AG09319 (cell line): ENCODE data around the gene ANKRD37.

Experiments
- DNase-seq: peaks from one replicate; pipeline ENCODE4 v3.0.0-alpha.2; 2010; ENCODE audit warnings: low read depth; ENCODE audit errors: extremely low read depth
- CTCF ChIP-seq: IDR thresholded peaks from 2 replicates; pipeline ENCODE4 v1.5.1; 2011; ENCODE audit warnings: low read depth, mild to moderate bottlenecking, inconsistent platforms, low read length, moderate library complexity

The ANKRD37 gene

DNA sequence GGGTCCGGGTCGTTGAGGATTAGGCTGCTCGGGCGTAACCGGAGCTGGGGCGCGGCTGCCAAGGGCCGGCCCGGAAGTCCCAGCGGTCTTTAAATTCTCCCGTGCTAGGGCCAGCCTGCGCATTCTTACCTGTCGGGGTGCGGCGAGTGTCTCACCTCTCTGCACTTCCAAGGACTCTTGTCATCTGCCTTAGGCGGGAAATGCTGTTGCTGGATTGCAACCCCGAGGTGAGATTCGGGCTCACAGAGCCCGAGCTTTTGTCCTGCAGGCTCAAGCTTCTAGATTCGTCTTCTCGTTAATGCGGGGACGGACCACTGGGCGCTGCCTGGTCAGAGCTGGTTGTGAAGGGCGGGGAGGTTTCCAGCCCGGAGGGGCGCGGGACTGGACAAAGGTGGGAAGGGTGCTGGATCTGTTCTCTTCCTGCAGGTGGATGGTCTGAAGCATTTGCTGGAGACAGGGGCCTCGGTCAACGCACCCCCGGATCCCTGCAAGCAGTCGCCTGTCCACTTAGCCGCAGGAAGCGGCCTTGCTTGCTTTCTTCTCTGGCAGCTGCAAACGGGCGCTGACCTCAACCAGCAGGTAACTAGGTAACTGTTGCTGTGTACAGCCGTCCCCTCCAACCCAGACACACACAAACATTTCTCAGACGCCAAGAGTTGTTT, at the start of gene ANKRD37:
Gene ANKRD37, plus strand, starts transcription at position 118 of the 662 bp plus-strand sequence. Its CDS starts 83 bp downstream, at position 201.
- no peak for DNase-seq
- TF ChIP-seq CTCF: no peak

DNA sequence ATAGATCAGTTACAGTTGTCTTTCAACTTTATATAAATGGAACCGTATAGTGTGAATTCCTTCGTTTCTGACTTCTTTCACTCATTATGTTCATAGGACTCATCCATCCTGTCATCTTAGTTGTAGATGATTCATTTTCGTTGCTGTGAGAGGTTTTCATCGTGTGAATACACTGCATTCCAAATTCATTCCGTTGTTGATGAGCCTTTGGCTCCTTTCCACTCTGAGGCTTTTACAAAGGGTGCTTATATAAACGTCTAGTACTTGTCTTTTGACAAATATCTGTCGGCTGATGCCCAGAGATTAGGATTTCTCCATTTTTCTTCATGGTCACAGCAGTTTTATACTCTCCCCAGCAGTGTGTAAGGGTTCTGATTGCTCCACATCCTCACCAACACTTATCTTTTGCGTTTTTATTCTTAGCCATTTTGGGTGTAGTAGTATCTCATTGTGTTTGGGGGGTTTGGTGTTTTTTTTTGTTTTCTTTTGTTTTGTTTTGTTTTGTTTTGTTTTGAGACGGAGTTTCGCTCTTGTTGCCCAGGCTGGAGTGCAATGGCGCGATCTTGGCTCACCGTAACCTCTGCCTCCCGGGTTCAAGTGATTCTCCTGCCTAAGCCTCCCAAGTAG, 49.6 kb upstream of the ANKRD37 start:
- no peak for TF ChIP-seq CTCF
- no peak for DNase-seq

DNA sequence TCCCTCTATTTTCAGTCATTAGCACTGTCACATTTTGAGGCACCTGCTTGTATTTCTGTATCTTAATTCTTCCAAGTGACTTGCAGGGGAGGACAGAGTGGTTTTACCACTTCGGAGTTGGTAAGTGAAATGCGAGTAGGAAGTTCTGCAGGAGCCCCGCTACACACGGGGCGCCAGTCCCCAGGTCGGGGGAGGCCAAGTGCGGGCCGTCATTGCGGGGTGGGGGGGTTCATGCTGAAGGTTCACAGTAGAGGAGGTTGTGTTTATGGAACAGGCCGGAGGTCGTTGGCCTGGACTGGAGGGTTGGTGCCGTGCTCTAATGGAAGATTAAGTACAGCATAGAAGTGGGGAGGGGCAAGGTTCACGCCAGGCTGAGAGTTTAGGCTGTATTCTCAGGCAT, 45.0 kb upstream of the ANKRD37 start:
- DNase-seq: no peak
- TF ChIP-seq CTCF: no peak

GRCh38 chr4:185352202-185352601, 44.4 kb upstream of the ANKRD37 start:
- no peak for DNase-seq
- TF ChIP-seq CTCF: no peak

DNA sequence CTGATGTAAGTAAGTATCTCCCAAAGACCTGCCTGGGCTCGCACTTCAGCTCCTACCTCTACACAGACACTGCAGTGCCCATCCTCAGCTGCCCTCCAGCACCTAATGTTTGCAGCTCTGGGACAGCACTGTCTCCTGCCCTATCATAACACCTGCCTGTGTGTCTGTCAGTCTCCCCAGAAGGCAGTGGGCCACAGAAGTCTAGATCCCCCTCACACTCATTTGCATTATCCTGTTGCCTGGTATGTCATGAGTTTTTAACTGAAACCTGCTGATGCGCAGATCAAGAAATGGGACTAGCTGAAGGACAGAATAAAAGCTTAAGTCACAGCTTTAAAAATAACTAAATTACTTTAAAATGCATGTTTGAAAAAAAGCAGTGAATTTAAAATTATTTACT, 43.9 kb upstream of the ANKRD37 start:
- TF ChIP-seq CTCF: no peak
- no peak for DNase-seq

GRCh38 chr4:185357211-185357610, 39.4 kb upstream of the ANKRD37 start:
- DNase-seq: no peak
- no peak for TF ChIP-seq CTCF

DNA sequence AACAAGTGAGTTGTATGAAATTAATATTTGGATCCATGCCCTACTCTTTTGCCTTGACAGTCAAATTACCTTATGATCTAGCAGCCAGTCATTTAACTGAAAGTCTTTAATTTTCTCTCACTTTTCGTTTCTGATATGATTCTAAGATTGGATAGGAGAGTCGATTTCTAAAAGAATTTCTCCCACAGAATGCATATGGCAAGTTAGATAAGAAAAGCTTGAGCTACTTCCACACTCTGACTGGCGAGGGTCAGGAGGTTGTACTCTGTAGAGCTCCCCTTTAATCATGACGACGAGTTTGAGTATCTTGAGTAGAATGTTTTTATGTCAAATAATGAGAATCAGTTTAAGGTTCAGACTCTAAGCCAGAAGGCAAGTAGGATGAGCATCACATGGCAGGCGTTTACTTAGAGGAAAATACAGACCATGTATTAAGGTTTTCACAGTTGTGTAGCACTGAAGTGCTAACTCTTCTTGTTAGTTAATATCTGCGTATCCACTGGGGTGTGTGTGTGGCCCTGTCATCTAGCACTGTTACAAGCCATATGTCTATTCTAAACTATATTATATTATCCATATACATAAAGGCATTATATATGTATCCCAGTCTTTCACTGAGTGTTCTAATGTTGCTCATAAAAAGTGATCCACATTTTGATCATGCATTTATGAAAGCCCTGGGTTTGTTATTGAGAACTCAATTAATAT, 38.8 kb upstream of the ANKRD37 start:
- DNase-seq: no peak
- no peak for TF ChIP-seq CTCF
